HCT116 (cell line): Measurements from ENCODE around the gene ZDHHC21. TPM values are rescaled to one million over a fixed set of nuclear protein-coding genes. Genes with fewer than 3 reads are reported as not detected.

Experiments used
- ATAC-seq: fragments of 200-7000 bp; cut with Tn5 transposase; 2 replicates; pipeline ENCODE4 v1.9.1; 2020; ENCODE audit warnings: mild to moderate bottlenecking, moderate library complexity
- BruUV-seq: library from RNA; stranded (reverse); fragments of 400-500 nt; replicated peaks from 2 replicates; lab custom pipeline; 2021; lab: Mats Ljungman, UMichigan
- CTCF ChIA-PET: fragments of 300-600 bp; sonication (Branson Sonifier 250); formaldehyde crosslinking; loops from one replicate; lab custom pipeline; 2021; ENCODE audit warnings: antibody characterized with exemption; lab: Charles Lee
- POLR2A ChIA-PET: fragments of 300-600, 350-600 bp; sonication (Branson Sonifier 250); formaldehyde crosslinking; loops from one replicate; lab custom pipeline; 2021; ENCODE audit warnings: antibody characterized with exemption; lab: Charles Lee
- RAD21 ChIA-PET, 2 experiments: fragments of 300-600 bp; sonication (Branson Sonifier 250); formaldehyde crosslinking; loops; one replicate each; lab custom pipeline; 2023; ENCODE audit warnings: low total read pairs in 2 of 2; ENCODE audit not compliant: uncharacterized antibody in 2 of 2, unreplicated experiment in 2 of 2, low non-redundant PET in 1 of 2; lab: Charles Lee
- DNase-seq: peaks from one replicate; pipeline ENCODE4 v3.0.0-alpha.2; 2010; ENCODE audit warnings: low read depth, low spot score
- H2AFZ ChIP-seq: fragments of 200-600 bp; shearing (Covaris generic), sonication (generic); 2 replicates; pipeline ENCODE4 v1.6.1; 2017; ENCODE audit warnings: low read depth, mixed run types, mixed read lengths, antibody characterized with exemption, low read length; ENCODE audit not compliant: poor library complexity, severe bottlenecking
- H3K27ac ChIP-seq: 2 replicates; pipeline ENCODE4 v1.5.1; 2012; ENCODE audit warnings: low read depth, low read length
- H3K27me3 ChIP-seq: fragments of 200-600 bp; sonication (generic); 2 replicates; pipeline ENCODE4 v1.6.1; 2016; ENCODE audit warnings: mixed run types, low read length, mixed read lengths; ENCODE audit not compliant: insufficient read depth
- H3K36me3 ChIP-seq, 2 experiments: fragments of 200-500 bp in 1 of 2; fragments of 200-600 bp in 1 of 2; sonication (Bioruptor generic) in 1 of 2; sonication (generic) in 1 of 2; 2 replicates each; pipeline versions ENCODE4 v1.5.1 to v1.6.1; 2014 to 2016; ENCODE audit warnings: low read length in 2 of 2, inconsistent platforms in 1 of 2, mixed read lengths in 1 of 2, mixed run types in 1 of 2; ENCODE audit not compliant: insufficient read depth in 2 of 2, control insufficient read depth in 1 of 2
- H3K4me1 ChIP-seq, 2 experiments: fragments of 200-600 bp in 1 of 2; sonication (generic) in 1 of 2; 2 replicates each; pipeline versions ENCODE4 v1.5.1 to v1.6.1; 2012 to 2017; ENCODE audit warnings: low read length in 2 of 2, inconsistent platforms in 1 of 2, mild to moderate bottlenecking in 1 of 2, mixed read lengths in 1 of 2, mixed run types in 1 of 2, moderate library complexity in 1 of 2; ENCODE audit not compliant: insufficient read depth in 2 of 2, control insufficient read depth in 1 of 2
- H3K4me2 ChIP-seq: fragments of 200-600 bp; sonication (generic); 2 replicates; pipeline ENCODE4 v1.6.1; 2017; ENCODE audit warnings: mixed run types, low read length, mixed read lengths
- H3K4me3 ChIP-seq, 2 experiments: fragments of 200-600 bp in 1 of 2; sonication (generic) in 1 of 2; replicated peaks in 1 of 2; 2 replicates each; pipeline ENCODE4 v1.5.1; 2011 to 2016; ENCODE audit warnings: low read length in 2 of 2, control low read depth in 1 of 2, low read depth in 1 of 2, mild to moderate bottlenecking in 1 of 2, mixed read lengths in 1 of 2, mixed run types in 1 of 2
- H3K79me2 ChIP-seq: fragments of 200-600 bp; sonication (generic); 2 replicates; pipeline ENCODE4 v1.6.1; 2017; ENCODE audit warnings: mild to moderate bottlenecking, mixed run types, low read length, moderate library complexity, mixed read lengths; ENCODE audit not compliant: insufficient read depth
- H3K9ac ChIP-seq: fragments of 200-600 bp; sonication (generic); 2 replicates; pipeline ENCODE4 v1.6.1; 2016; ENCODE audit warnings: low read length, mixed read lengths
- H3K9me2 ChIP-seq: fragments of 200-600 bp; sonication (generic), shearing (Covaris generic); 2 replicates; pipeline ENCODE4 v1.6.1; 2017; ENCODE audit warnings: mixed run types, mild to moderate bottlenecking, moderate library complexity; ENCODE audit not compliant: insufficient read depth
- H3K9me3 ChIP-seq, 2 experiments: fragments of 200-500 bp in 1 of 2; fragments of 200-600 bp in 1 of 2; sonication (Bioruptor generic) in 1 of 2; sonication (generic) in 1 of 2; 2 replicates each; pipeline ENCODE4 v1.6.1; 2014 to 2017; ENCODE audit warnings: low read length in 2 of 2, mixed read lengths in 2 of 2, inconsistent platforms in 1 of 2, low read depth in 1 of 2, mild to moderate bottlenecking in 1 of 2, mixed run types in 1 of 2, moderate library complexity in 1 of 2; ENCODE audit not compliant: control insufficient read depth in 1 of 2, insufficient read depth in 1 of 2
- H4K20me1 ChIP-seq: fragments of 200-600 bp; sonication (generic), shearing (Covaris generic); 2 replicates; pipeline ENCODE4 v1.6.1; 2017; ENCODE audit warnings: mixed run types, mild to moderate bottlenecking, moderate library complexity; ENCODE audit not compliant: insufficient read depth
- CTCF ChIP-seq, 3 experiments: fragments of 200-600 bp in 1 of 3; sonication (generic) in 1 of 3; IDR thresholded peaks in 2 of 3; conservative IDR thresholded peaks in 1 of 3; 2 replicates each; pipeline ENCODE4 v1.5.1; 2012 to 2017; ENCODE audit warnings: low read depth in 2 of 3, low read length in 2 of 3, antibody characterized with exemption in 1 of 3, borderline replicate concordance in 1 of 3, control low read depth in 1 of 3, mild to moderate bottlenecking in 1 of 3, mixed read lengths in 1 of 3, mixed run types in 1 of 3, moderate library complexity in 1 of 3; ENCODE audit not compliant: insufficient read depth in 1 of 3
- EGR1 ChIP-seq: IDR thresholded peaks from 2 replicates; pipeline ENCODE4 v1.6.1; 2012; ENCODE audit warnings: low read depth
- EZH2phosphoT487 ChIP-seq: fragments of 200-600 bp; IDR thresholded peaks from 2 replicates; pipeline ENCODE4 v1.6.1; 2018; ENCODE audit warnings: antibody characterized with exemption, borderline replicate concordance
- POLR2AphosphoS5 ChIP-seq: IDR thresholded peaks from 2 replicates; pipeline ENCODE4 v1.6.1; 2011; ENCODE audit warnings: mild to moderate bottlenecking, low read depth, low read length, moderate library complexity
- SP1 ChIP-seq: IDR thresholded peaks from 2 replicates; pipeline ENCODE4 v1.6.1; 2012; ENCODE audit warnings: low read depth
- SRF ChIP-seq: IDR thresholded peaks from 2 replicates; pipeline ENCODE4 v1.6.1; 2012; ENCODE audit warnings: low read depth
- TCF7L2 ChIP-seq: IDR thresholded peaks from 2 replicates; pipeline ENCODE4 v1.7.0; 2011; ENCODE audit warnings: borderline replicate concordance, inconsistent platforms; ENCODE audit not compliant: insufficient read depth, insufficient read length; ENCODE audit errors: extremely low read depth
- intact Hi-C: fragments of 100-400 bp; cut with micrococcal nuclease; formaldehyde crosslinking; loops from 2 replicates; pipeline ENCODE4 v1.10.0; 2022
- total RNA-seq: library from RNA; stranded (reverse); gene quantifications from one replicate; pipeline ENCODE4 v1.2.1, GENCODE V29; 2021; ENCODE audit not compliant: unreplicated experiment

Gene ZDHHC21
- total RNA-seq, 1 experiment from 2014 or later: 5.9 TPM

- RAD21 ChIA-PET: no interaction called here
- Histone ChIP-seq H3K9me3 (no peaks in the 10 kb centered on the region), H3K9me2 (no peaks in the 10 kb centered on the region), H3K9ac (no peak overlapping the region), H3K79me2 (peaks cover 7% of the 10 kb centered on the region), H3K4me1 (peaks cover 0 to 12% of the 10 kb centered on the region in 2 experiments; a peak in 3 of 4 replicates), H3K4me2 (no peak overlapping the region), H4K20me1 (no peaks in the 10 kb centered on the region), H3K27me3 (no peaks in the 10 kb centered on the region), H3K36me3 (peaks cover 0 to 10% of the 10 kb centered on the region in 2 experiments; a peak in 2 of 4 replicates), H3K27ac (no peak overlapping the region), H2AFZ (no peak overlapping the region), H3K4me3 (no peak overlapping the region)
- intact Hi-C loops: no loop called here
- TF ChIP-seq POLR2AphosphoS5: no peak
- TF ChIP-seq EGR1: no peak
- no peak for TF ChIP-seq CTCF (IDR thresholded peaks at IDR 0.05 in 2 of 3, conservative IDR thresholded peaks at IDR 0.05 in 1 of 3; ENCODE audit: borderline replicate concordance in 1 of 3, insufficient read depth in 1 of 3, low read depth in 2 of 3, low read length in 2 of 3)
- no peak for TF ChIP-seq SRF
- TF ChIP-seq TCF7L2: no peak
- TF ChIP-seq EZH2phosphoT487: no peak
- TF ChIP-seq SP1: no peak
- BruUV-seq: no TSS peak
- POLR2A ChIA-PET: no interaction called here
- ATAC-seq (no peak), DNase-seq (no peak)
- CTCF ChIA-PET: no interaction called here
These were observed 2.1 kb downstream of the ZDHHC21 start for GRCh38 chr9:14690948-14691730.
